Measurements from ENCODE around the gene TACC2. TPM values are rescaled to one million over a fixed set of nuclear protein-coding genes. Genes with fewer than 3 reads are reported as not detected.
A peak's percentile ranks its signal among the peaks of the same experiment; 100 is the strongest.

Gene TACC2
- total RNA-seq, 4 donors from 2014 or later: 63.1 to 102 (median 74.9) TPM

DNA sequence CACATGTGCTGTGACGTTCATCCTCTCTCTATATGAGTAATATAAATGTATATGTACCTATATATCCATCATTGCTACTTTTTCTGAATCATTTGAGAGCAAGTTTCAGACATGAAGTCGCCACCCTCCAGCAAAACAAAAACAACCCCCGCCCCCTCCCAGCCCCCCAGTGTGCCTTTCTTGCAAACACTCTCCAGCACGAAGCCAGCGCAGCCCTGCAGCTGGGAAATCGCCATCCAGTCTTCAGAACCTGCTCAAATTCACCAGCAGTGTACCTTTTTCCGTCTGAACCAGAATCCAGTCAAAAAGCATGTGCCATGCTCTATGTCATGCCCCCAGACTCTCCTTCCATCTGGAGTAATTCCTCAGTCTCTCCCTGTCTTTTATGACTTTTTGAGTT, 135.8 kb downstream of the TACC2 start:
- Histone ChIP-seq H3K36me3 (peaks cover 0 to 17% of the 10 kb centered on the region in 2 donors), H3K27ac (peak overlapping the region in 2 of 4 donors; percentile 22 to 25), H3K4me3 (no peak overlapping the region), H3K27me3 (no peaks in the 10 kb centered on the region), H3K4me1 (peaks cover 3 to 55% (median 15%) of the 10 kb centered on the region in 3 donors), H3K9me3 (no peaks in the 10 kb centered on the region)
- TF ChIP-seq, protein P1, sequence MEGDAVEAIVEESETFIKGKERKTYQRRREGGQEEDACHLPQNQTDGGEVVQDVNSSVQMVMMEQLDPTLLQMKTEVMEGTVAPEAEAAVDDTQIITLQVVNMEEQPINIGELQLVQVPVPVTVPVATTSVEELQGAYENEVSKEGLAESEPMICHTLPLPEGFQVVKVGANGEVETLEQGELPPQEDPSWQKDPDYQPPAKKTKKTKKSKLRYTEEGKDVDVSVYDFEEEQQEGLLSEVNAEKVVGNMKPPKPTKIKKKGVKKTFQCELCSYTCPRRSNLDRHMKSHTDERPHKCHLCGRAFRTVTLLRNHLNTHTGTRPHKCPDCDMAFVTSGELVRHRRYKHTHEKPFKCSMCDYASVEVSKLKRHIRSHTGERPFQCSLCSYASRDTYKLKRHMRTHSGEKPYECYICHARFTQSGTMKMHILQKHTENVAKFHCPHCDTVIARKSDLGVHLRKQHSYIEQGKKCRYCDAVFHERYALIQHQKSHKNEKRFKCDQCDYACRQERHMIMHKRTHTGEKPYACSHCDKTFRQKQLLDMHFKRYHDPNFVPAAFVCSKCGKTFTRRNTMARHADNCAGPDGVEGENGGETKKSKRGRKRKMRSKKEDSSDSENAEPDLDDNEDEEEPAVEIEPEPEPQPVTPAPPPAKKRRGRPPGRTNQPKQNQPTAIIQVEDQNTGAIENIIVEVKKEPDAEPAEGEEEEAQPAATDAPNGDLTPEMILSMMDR (IDR thresholded peaks at IDR 0.05): no peak
- TF ChIP-seq POLR2AphosphoS5 (IDR thresholded peaks at IDR 0.05): no peak
- TF ChIP-seq EP300 (IDR thresholded peaks at IDR 0.05): no peak
- no peak for TF ChIP-seq POLR2A (IDR thresholded peaks at IDR 0.05)
- WGBS, 2 donors (ENCODE audit: low coverage in 1 of 2): 58 to 65% methylated on average over 6 to 7 of the region's 7 CpGs
- no peak for ATAC-seq

DNA sequence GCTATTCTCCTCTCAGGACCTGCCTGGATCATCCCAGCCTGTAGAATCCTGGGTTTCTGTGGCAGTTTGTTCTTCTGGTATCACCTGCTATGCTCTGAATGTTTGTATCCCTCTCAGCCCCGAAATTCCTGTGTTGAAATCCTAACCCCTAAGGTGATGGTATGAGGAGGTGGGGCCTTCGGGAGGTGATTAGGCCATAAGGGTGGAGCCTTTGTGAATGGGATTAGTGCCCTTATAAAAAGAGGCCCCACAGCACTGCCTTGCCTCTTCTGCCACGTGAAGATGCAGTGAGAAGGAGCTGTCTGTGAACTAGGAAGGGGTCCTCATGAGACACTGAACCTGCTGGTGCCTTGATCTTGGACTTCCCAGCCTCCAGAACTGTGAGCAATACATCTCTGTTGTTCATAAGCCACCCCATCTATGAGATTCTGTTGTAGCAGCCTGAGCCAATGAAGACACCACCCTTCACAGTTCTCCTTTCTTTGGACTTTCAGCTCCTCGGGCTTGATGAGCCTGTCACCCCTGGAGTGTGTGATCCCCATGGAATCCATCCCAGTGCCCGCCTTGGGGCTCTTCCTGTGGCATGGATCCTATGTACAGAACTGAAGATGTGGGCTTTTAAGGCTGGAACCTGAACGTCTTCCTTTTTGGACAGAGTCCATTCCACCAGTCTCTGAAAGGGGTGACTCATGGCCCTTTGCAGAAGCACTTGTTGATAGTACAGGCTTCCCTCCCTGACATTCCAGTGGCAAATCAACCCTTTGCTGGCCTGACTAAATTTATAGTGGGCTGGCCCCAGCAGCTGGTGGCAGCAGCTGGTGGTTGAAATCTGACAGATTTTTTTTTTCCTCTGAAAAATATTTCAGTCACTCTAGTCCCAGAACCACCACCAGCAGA, 138.0 kb downstream of the TACC2 start:
- H3K4me1 ChIP-seq: peaks cover 3 to 62% (median 23%) of the 10 kb centered on the region in 3 donors
- H3K27ac ChIP-seq: peak overlapping the region; percentile 85 to 94 (median 92)
- H3K27me3 ChIP-seq: no peaks in the 10 kb centered on the region
- ATAC-seq: peak; percentile 85
- H3K36me3 ChIP-seq: no peaks in the 10 kb centered on the region
- TF ChIP-seq, protein P1 (IDR thresholded peaks at IDR 0.05): no peak
- TF ChIP-seq POLR2AphosphoS5 (IDR thresholded peaks at IDR 0.05) (peak; percentile 88), POLR2A (IDR thresholded peaks at IDR 0.05) (no peak), EP300 (IDR thresholded peaks at IDR 0.05) (no peak)
- no peaks in the 10 kb centered on the region for H3K9me3 ChIP-seq
- WGBS, 2 donors (ENCODE audit: low coverage in 1 of 2): 33% methylated on average over 3 of the region's 6 CpGs; no CpG with 5 or more reads in 1 of the 2 donors
- H3K4me3 ChIP-seq: peak overlapping the region in 1 of 2 donors; percentile 41

DNA sequence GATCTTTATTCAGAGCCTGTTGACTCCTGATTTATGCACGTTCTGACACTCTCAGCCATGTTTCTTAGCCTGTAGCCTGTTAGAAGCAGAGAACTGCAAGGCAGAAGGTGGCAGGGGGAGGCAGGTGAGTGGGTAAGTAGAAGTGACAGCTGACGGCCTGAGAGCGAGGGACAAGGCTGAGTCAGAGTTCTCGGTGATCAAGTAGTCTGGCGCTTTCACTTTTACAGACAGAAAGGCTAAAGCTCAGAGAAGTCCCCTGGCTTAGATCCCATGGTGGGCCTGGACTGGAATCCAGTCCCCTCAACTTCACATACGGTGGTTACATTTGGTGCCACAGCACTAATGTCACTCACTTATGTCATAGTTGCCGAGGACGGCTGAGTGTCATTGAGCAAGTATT, 139.0 kb downstream of the TACC2 start:
- no peaks in the 10 kb centered on the region for H3K27me3 ChIP-seq
- TF ChIP-seq EP300 (IDR thresholded peaks at IDR 0.05) (no peak), POLR2A (IDR thresholded peaks at IDR 0.05) (no peak), POLR2AphosphoS5 (IDR thresholded peaks at IDR 0.05) (no peak)
- TF ChIP-seq, protein P1 (IDR thresholded peaks at IDR 0.05): no peak
- peak; percentile 40 for ATAC-seq
- WGBS, 2 donors (ENCODE audit: low coverage in 1 of 2): 5 to 26% methylated on average over 5 to 8 of the region's 8 CpGs
- peak overlapping the region; percentile 85 to 94 (median 92) for H3K27ac ChIP-seq
- H3K36me3 ChIP-seq: peaks cover 0 to 2% of the 10 kb centered on the region in 2 donors
- H3K4me1 ChIP-seq: peaks cover 3 to 71% (median 23%) of the 10 kb centered on the region in 3 donors
- no peaks in the 10 kb centered on the region for H3K9me3 ChIP-seq
- H3K4me3 ChIP-seq: peak overlapping the region; percentile 33 to 41

DNA sequence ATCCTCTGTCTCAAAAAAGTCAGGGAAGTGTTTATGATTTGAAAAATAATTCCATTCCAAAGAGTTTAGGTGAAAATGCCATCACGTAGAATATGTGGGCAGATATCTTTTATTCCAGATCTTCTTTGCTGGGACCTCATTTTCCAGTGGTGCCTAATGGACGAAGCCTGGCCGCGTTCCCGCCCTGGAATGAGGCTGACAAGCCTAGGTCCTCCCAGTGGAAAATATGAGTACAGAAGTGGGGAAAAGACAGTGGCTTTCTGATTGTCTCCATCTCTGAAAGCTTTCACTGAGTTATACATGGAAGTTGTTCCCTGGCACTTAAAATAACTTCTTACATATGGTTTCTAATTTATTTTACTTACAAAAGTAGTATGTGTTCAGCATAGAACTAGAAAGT, 139.4 kb downstream of the TACC2 start:
- 12 to 25% methylated on average over 5 of the region's 5 CpGs for WGBS, 2 donors (ENCODE audit: low coverage in 1 of 2)
- Histone ChIP-seq H3K4me3 (peak overlapping the region; percentile 33 to 41), H3K27me3 (no peaks in the 10 kb centered on the region), H3K27ac (peak overlapping the region; percentile 85 to 94 (median 92)), H3K36me3 (peaks cover 0 to 7% of the 10 kb centered on the region in 2 donors), H3K9me3 (no peaks in the 10 kb centered on the region), H3K4me1 (peaks cover 3 to 76% (median 23%) of the 10 kb centered on the region in 3 donors)
- TF ChIP-seq POLR2AphosphoS5 (IDR thresholded peaks at IDR 0.05) (peak; percentile 73), EP300 (IDR thresholded peaks at IDR 0.05) (no peak), POLR2A (IDR thresholded peaks at IDR 0.05) (no peak)
- TF ChIP-seq, protein P1 (IDR thresholded peaks at IDR 0.05): peak in 3 of 4 experiments; percentile 11 to 67 (median 64)
- ATAC-seq: peak; percentile 77

Data from gastroesophageal sphincter (tissue), 4 donors.